HG02970 (cell line): Measurements from ENCODE around the gene GRHL3.

Source experiments
- ATAC-seq: cut with Tn5 transposase; IDR thresholded peaks from one replicate; pipeline ENCODE4 v1.9.1; 2021; ENCODE audit warnings: mild to moderate bottlenecking, moderate library complexity, moderate number of reproducible peaks; ENCODE audit not compliant: unreplicated experiment, low FRiP score

Gene GRHL3

DNA sequence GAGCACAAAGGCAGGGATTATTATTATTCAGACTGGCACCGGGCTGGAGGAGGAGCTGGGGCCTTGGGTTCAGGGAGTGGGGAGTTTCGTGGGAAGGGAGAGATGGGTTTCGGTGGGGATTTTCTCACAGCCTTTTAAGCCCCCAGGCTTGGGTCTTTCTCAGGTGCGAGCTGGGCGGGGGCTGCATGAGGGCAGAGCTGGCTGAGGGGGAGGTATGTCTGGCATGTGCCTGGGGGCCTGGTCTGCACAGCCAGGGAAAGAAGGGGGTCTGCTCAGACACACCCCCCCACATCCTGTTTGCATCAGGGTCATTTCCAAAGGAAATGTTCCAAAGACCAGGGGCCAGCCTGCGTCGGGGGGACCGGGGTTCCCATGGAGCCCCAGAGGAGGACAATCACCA, 21.6 kb downstream of the GRHL3 start:
- ATAC-seq, result no peak

DNA sequence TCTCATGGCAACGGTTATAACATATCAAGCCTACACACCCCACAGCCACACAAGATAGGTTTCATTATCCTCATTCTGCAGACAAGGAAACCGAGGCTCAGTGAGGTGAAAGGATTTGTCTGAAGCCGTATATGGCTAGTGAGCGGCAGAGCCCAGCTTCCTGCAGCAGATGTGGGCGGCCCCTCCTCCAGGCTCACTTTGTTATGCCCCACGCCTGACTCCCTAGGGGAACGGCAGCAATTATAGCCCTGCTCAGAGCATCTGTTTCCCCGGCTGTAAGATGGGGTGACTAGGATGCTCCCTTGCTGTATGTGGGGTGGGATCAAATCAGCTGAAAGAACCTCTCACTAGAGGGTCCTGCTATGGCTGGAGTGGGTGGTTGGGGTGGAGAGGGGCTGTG, 22.1 kb downstream of the GRHL3 start:
- no peak for ATAC-seq

DNA sequence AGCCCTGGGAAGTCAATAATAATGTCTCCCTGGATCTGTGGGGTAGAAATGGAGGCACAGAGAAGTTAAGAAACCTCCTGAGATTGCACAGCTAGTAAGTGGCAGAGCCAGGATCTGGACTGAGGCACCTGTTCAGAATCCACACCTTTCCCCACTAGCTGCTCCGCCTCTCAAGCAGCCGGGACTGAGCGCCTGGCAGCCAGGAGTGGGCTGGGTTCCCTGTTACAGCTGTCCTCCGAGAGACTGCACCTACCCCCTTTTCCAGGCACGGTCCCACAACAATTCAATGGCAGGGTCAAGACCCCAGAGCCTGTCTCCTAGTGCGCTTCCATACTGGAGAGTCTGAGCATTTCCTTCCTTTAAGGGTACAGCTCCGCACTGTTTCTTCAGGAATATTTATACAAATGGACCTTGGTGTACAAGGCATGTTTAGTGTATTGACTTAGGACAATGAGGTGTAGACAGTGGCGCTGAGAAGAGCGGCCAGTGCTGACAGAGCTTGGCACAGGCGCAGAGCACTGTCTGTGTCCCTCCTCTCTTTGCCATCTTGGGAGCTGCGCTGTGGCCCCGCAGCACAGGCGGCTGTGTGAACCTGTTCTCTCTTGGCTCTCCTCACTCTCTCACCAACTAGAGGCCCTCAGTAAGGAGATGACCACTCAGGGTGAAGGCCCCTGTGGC, 24.4 kb downstream of the GRHL3 start:
- no peak for ATAC-seq

DNA sequence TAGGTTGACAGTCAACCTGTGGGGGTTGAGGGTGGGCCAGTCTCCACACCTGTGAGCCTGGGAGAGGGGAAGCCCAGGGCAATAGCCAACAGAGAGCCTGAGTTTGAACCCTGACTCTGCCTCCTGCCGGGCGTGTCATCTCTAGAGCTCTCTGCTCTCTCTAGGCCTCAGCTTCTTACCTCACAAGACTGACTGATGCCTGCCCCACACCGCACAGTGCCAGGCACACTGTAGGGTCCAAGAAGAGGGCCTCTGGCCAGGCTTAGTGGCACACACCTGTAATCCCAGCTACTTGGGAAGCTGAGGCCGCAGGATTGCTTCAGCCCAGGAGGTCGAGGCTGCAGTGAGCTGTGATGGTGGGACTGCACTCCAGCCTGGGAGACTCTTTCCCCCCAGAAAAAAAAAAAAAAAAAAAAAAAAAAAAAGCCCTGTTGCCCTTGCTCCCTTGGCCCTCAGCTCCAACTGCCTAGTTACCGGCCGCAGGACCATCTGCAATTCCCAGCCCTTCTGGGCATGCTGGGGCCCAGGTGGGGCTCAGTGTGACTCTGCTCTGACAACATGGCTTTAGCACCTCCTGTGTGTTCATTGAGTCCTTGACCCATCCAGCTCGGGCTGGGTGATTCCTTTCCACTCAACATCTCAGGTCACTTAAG, 25.1 kb downstream of the GRHL3 start:
- no peak for ATAC-seq

DNA sequence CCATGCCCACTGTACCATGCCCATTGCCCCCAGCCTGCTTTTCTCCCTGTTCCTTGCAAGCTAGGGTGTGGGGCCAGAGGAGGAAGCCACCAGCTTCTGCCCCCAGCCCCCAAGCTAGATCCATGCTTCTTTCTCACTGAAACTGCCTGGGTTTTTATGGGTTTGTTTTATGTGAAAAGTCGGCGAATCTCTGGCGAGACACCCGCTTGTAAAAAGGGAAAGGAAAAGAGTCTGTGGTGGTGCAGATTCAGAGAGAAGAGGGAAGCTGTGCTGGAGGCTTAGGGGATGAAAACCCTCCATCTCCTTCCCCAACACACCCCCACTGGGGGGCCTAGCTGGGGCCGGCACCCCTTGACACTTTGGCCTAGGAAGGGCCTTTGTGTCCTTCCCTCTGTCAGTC, 26.2 kb downstream of the GRHL3 start:
- ATAC-seq, result no peak

DNA sequence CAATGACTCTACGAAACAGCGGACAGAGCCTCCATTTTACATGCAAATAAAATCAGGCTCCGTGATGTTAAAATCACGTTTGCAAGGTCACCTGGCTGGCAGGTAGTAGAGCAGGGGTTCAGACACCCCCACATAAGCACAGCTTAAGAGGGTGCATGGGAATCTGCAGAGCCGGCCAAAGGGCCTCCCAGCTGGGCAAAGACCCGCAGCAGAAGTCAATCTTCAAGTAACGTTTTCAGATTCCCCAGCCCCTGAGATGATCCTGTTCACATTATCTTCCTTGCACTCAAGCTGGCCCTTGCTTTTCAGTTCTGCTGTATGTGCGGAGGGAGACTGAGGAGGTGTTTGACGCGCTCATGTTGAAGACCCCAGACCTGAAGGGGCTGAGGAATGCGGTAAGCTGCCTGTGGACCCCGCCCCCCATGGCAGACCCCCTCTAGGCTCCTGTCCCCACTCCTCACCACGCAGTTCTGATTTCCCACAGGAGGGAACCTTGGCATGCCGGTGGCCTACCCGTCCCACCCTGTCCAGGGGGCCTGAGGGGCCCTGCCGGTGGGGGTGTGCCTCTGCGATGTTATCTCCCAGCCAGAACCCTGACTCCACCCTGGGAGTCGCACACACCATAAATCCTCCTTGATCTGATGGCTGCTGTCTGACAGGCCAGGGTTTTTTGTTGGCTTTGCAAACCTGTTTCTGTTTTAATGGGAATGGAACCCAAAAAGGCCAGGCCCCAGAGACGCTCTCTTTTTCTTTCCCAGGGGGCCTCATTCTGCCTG, 28.2 kb downstream of the GRHL3 start:
- ATAC-seq, result no peak

DNA sequence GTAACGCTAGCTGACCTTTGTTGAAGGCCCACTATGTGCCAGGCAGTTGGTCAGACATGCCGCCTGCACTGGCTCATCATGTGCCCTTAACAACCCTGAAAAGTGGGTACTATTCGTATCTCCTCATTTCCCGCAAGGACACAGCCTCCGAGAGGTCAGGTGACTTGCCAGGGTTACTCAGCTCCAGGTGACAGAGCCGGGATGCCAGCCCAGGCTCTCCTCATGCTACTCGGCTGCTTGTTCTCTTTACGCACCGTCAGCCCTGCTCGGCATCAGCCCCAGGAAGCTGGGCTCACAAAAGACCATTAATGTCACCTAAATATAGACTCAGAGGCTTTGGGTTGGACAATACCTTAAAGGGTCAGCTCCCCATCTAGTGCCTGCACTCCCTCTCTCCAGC, 29.0 kb downstream of the GRHL3 start:
- ATAC-seq, result no peak

DNA sequence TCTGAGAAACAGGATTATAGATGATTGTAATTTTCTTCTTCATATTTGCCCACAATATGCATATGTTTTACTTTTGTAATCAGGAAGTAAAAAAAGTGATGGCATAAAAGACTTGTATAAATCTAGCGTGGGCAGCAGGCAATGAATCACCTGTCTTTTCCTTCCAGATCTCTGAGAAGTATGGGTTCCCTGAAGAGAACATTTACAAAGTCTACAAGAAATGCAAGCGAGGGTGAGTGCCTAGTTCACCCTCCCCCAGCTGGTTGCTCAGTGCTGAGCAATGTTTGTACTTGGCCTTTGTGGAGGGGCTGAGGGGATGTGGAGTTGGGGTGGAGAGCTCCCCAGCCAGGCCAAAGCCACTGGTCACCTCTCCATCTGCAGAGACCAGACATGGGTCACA, 30.7 kb downstream of the GRHL3 start:
- ATAC-seq, result no peak

DNA sequence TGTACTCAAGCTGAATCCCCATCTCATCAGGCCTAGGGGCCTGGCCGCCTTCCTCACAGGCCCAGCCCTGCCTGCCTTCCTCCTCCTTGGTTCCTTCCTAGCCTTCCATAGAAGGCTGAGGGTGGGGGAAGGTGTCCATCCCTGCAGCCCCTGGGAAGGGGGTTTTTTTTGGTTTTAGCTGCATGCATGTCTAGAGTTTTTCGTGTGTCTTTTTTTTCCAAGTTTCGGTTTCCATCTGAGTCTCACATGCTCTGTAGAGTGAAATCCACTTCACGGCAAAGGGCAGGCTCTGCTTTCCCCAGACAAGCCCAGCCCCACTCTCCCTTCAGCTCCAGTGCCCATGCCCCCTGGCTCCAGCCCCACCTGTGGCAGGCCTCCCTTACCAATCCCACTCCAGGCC, 32.1 kb downstream of the GRHL3 start:
- no peak for ATAC-seq

DNA sequence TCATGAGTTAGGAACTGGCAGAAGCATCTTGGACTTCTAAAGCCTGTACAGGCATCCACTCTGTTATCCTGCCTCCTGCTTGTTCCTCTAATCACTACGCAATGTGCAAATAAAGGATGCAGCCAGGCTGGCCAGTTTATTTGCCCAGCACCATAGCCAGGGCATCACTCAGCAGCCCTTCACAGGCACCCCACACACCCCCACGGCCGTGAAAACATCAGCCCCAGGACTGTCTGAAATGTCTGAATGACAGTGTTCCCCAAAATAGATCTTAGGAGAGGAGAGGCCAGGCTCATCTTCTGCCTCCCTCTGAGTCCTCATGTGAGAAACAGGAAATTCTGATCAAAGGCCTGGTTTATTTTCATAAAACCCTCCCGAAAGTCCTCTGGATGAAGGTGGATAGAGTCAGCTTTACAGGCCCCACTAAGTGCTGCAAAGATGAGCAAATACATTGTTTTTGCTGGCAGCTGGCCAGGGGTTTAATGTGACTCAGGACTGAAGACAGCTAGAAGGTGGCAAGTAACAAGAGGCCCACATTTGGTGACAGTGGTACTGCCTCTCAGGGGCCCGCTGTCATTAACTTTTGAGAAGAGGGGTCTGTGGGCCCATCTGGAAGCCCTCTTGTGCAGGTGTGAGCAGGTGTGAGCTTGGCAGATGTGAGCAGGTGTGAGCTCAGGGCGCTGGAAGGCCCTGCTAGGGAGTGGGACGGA, 32.9 kb downstream of the GRHL3 start:
- ATAC-seq, result no peak

DNA sequence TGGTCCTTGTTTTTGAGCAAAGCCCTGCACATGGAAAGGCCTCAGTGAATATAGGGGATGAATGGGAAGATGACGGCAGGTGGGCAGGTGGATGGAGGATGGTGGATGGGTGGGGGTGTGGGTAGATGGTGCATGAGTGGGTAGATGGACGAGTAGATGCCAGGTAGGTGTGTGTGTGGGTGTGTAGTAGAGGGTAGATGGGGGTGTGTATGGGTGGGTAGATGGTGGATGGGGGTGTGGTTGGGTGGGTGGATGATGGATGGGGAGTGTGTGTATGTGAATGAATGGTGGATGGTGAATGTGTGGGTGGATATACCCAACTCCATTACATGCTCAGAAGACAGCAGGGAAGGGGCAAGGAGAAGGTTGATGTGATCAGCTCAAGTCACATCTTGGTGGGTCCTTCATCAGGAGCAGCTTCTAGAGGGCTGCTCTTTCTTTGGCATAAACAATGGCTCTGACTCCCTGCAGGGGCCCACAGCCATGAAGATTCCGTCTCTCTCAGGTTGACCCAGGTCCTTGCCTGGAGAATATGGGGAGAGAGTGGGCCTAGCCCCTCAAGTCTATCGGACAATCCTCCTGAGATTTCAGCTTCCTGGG, 34.2 kb downstream of the GRHL3 start:
- no peak for ATAC-seq

DNA sequence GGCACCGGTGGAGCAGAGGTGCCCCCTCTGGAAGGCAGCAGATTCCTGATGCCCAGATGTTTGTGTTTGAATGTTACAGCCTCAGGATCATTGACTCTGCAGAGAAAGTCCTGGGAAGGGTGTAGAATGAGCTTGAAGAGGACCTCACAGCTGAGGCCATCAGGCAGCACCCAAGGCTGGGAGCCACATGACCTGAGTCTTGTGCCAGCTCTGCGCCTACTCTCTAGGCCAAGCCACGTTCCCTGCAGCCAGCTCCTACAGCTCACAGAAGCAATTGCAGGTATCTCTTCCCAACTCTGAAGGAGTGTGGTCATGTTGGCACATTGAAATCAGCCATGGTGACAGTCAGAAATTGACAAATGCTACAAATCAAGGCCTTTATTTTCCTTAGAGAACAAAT, 36.3 kb downstream of the GRHL3 start:
- no peak for ATAC-seq

DNA sequence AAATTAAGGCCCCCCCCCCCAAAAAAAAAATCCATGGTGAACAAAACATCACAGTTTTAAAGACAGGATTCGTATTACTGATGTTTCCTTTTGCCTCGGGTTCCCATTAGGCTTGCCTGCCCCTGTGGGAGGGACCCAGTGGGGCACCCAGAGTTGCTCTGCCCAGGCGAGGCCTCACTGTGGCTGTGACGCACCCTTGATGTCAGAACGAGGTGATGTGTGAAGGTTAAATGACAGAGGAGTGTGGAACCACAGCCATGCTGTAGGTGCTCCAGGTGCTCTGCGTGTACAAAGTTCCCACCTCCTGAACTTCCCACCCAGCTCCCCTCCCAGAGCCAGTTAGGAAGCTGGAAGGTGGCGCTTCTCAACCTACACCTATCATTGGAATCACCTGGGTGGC, 37.9 kb downstream of the GRHL3 start:
- ATAC-seq, result no peak

DNA sequence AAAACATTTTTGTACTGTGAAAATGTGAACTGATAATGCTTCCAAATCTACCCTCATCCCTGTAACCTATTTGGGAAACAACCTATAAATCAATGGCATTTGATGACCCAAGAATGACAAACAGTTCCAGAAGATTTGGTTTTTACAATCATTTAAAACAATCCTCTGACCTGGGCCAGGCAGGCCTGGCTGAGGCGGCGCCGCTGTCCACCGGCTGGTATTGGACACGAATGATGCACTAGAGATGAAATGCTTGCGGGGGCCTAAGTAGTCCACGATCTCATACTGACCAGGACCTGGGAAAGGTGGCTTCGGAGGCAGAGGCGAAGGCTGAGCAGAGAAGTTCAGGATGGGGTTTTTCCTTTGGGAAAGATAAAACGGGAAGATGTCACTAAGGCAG, 41.5 kb downstream of the GRHL3 start:
- no peak for ATAC-seq

DNA sequence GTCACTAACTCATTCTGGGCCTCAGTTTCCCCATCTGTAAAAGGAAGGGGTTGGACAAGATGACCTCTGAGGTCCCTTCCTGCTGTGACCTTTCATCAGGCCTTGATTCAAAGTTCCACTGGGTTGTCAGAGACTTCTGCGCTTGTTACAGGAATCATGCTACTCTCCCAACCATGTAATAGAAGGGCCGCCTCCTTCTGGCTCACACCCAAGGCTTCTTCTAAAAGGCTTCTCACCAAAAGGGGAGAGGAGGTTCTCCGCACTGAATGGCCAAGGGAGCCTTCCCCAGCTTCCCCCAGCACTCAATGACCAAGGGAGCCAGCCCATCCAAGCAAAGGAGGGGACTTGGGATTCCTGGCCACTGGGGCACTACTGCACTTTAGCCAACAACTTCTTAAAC, 42.7 kb downstream of the GRHL3 start:
- ATAC-seq, result no peak

DNA sequence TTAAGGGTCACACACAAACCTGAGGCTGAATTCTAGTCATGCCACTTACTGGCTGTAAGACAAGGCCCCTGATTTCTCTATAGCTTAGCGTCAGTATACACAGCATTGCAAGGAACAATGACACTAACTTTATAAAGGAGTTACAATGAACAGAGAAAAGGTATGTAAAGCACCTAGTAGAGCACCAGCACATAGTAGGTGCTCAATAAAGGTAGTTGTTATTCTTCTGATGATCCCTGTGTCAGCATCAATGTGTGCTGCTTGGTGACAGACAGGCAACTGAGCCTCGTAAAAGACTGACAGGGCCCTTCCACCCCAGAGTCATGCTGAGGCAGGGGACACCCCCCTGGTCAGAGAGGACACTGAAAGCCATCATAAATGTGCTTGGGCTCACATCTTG, 43.2 kb downstream of the GRHL3 start:
- ATAC-seq, result no peak

DNA sequence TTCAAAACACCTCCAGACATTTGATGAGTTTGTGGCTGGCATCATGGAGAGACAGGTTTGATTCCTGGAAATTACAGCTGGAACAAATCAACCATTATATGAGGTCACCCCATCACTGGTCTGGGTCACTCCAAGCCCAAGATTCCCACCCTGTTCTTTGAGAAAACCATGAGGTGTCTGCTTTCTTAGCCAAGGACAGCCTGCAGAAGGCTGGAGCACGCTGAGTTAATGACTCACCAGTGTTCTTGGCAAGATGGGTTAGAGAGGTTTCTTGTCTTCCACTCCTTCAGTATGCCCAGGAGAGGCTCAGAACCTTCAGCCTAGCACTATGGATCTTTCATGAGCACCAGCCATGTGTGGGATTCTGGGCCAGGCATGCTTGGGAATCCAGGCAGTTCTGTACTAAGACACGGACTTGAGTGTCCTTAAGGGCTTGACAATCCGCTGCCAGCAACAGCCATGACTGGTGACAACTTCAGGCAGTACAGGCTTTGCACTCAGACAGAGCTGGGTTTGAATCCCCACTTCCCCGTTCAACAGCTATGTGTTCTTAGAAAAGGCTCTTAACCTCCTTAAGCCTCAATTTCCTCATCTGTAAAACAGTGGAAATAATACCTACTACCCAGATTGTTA, 43.9 kb downstream of the GRHL3 start:
- ATAC-seq, result no peak

DNA sequence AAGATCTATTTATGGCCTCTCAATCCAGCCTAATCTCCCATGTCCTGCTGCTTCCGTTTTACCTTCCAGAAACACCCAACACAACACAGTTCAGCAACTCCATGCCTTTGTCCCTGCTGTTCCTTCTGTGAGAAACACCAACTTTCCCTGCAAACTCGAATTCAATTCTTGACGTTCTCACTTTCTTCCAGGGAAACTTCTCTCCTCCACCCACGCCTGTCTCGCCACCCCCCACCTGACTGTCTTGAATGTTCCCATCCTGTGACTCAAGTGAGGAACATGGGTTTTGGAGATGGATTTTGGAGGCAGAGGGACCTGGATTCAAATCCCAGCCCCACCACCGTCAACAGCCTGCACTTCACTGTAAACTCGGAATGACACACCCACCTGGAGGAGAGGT, 44.8 kb downstream of the GRHL3 start:
- no peak for ATAC-seq

DNA sequence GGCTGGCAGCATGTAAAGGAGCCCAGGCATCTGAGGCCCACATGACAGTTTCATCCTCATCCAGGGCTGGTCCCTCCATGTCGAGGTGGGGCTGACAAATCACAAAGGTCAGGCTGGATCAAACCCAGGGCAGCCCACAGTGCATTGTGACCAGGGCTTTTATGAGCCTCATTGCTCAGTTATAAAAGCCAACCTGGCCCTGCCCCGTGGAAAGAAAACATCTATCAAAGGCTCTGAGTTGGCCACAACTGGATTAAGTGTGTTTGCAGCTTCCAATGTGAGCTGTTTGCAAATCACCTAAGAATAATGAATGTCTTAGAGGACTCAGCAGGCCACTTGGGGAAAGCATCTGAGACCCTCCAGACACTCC, 45.4 kb downstream of the GRHL3 start:
- no peak for ATAC-seq

DNA sequence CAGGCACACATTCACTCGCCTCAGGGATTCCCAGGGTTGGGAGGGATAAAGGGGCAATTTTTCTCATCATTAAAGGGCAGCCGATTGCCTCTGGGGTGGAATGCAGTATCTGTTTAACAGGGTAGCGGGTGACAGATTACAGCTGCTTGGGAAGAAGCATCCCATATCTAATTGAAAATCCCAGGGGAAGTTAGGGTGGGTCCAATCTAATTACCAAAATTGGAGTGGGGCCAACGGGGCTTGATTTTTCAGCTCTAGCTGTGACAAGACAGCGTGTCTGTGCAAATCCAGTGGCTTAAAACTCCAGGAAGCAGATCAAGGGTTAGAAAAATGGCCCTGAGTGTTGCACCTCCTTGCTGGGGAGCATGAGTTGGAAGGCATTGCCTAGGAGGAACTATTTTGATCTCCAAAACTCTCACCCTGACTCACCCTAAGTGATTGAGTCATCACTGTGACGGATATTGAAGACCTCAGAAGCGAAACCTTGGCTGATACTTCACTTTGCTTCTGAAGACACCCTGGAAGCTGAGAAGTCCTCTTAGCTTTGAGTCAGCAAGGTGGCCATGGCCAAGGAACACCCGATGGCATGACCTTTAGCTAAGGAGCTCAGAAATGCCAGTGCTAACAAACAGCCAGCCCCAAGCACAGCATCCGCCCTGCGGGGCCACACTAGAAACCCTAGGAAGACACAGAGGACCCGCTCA, 46.0 kb downstream of the GRHL3 start:
- ATAC-seq, result no peak
